Kidney epithelial cell (primary cell): ENCODE measurements around the gene TIGD3. TPM values are rescaled to one million over a fixed set of nuclear protein-coding genes. Genes with fewer than 3 reads are reported as not detected.

Experiments
- DNase-seq: peaks from one replicate; pipeline ENCODE4 v3.0.0-alpha.2; 2010; ENCODE audit warnings: low read depth
- H3K27me3 ChIP-seq: 2 replicates; pipeline ENCODE4 v1.6.0; 2011; ENCODE audit warnings: low read length; ENCODE audit not compliant: control insufficient read depth, insufficient read depth
- H3K36me3 ChIP-seq: 2 replicates; pipeline ENCODE4 v1.5.1; 2011; ENCODE audit warnings: low read length; ENCODE audit not compliant: control insufficient read depth, insufficient read depth
- H3K4me3 ChIP-seq: 2 replicates; pipeline ENCODE4 v1.5.1; 2011; ENCODE audit warnings: low read depth, mild to moderate bottlenecking, control low read depth, low read length
- CTCF ChIP-seq: IDR thresholded peaks from 2 replicates; pipeline ENCODE4 v1.5.1; 2011; ENCODE audit warnings: mild to moderate bottlenecking, moderate library complexity, low read length, control low read depth, inconsistent platforms; ENCODE audit not compliant: insufficient read depth, poor library complexity, severe bottlenecking
- total RNA-seq: library from RNA; depleted of rRNA; stranded (reverse); fragments of >200 nt; gene quantifications from 2 replicates; pipeline ENCODE4 v1.2.3, GENCODE V29; 2015

The TIGD3 gene
- total RNA-seq, 1 donor from 2014 or later, result 1.3 TPM

GRCh38 chr11:65310215-65310614 is 44.3 kb upstream of the TIGD3 start:
- Histone ChIP-seq H3K4me3 (no peak overlapping the region), H3K27me3 (no peaks in the 10 kb centered on the region), H3K36me3 (no peaks in the 10 kb centered on the region)
- no peak for DNase-seq
- no peak for TF ChIP-seq CTCF

- H3K36me3 ChIP-seq, result no peaks in the 10 kb centered on the region
- no peaks in the 10 kb centered on the region for H3K27me3 ChIP-seq
- no peak for DNase-seq
- TF ChIP-seq CTCF, result no peak
- no peak overlapping the region for H3K4me3 ChIP-seq
Observed at GRCh38 chr11:65310736-65311135, 43.8 kb upstream of the TIGD3 start.

GRCh38 chr11:65311170-65311678 is 43.3 kb upstream of the TIGD3 start:
- Histone ChIP-seq H3K27me3 (no peaks in the 10 kb centered on the region), H3K36me3 (no peaks in the 10 kb centered on the region), H3K4me3 (no peak overlapping the region)
- TF ChIP-seq CTCF, result no peak
- no peak for DNase-seq

GRCh38 chr11:65314501-65315203 is 39.9 kb upstream of the TIGD3 start, which contains the start of gene CDC42EP2:
TSS of gene CDC42EP2 (plus strand) at chr11:65314866. CDS start at chr11:65320899, 6,033 bp downstream.
- H3K36me3 ChIP-seq, result no peaks in the 10 kb centered on the region
- no peak for TF ChIP-seq CTCF
- peak within 1 kb of the TSS; percentile 74 for H3K4me3 ChIP-seq
- H3K27me3 ChIP-seq, result no peaks in the 10 kb centered on the region
- no peak for DNase-seq

- peak; percentile 92 for TF ChIP-seq CTCF
- H3K36me3 ChIP-seq, result no peaks in the 10 kb centered on the region
- no peaks in the 10 kb centered on the region for H3K27me3 ChIP-seq
- no peak for DNase-seq
- peak overlapping the region; percentile 74 for H3K4me3 ChIP-seq
Observed at GRCh38 chr11:65315204-65315865, 39.2 kb upstream of the TIGD3 start.
